ENCODE data around the gene TMEM100. TPM values are rescaled to one million over a fixed set of nuclear protein-coding genes. Genes with fewer than 3 reads are reported as not detected.
A peak's percentile ranks its signal among the peaks of the same experiment; 100 is the strongest.

TMEM100 gene
- total RNA-seq, 4 donors from 2014 or later = 0.39 to 87.9 (median 6.1) TPM

- TF ChIP-seq CTCF (IDR thresholded peaks at IDR 0.05 in 4 of 5, conservative IDR thresholded peaks at IDR 0.05 in 1 of 5) = no peak
- peak in 1 of 2 donors; percentile 14 for TF ChIP-seq POLR2A (IDR thresholded peaks at IDR 0.05)
- Histone ChIP-seq H3K27ac (peak overlapping the region in 3 of 4 donors; percentile 24 to 64 (median 37)), H3K9me3 (no peaks in the 10 kb centered on the region), H3K36me3 (no peaks in the 10 kb centered on the region), H3K4me1 (peaks cover 48 to 55% of the 10 kb centered on the region in 2 donors), H3K27me3 (no peaks in the 10 kb centered on the region), H3K4me3 (no peak overlapping the region)
- no peak for ATAC-seq
- in situ Hi-C loops (cut with MboI; ENCODE audit: low sequenced_read_pairs in 4 of 4) (no loop called here), intact Hi-C loops (cut with DNase I; ENCODE audit: low total_unique reads) (no loop called here)
- DNase-seq = no peak
Observed at GRCh38 chr17:55706808-55707773, 15.6 kb downstream of the TMEM100 start.

GRCh38 chr17:55705847-55706246, 16.8 kb downstream of the TMEM100 start:
- peaks cover 42 to 46% of the 10 kb centered on the region in 2 donors for H3K4me1 ChIP-seq
- peak overlapping the region in 1 of 4 donors; percentile 24 for H3K27ac ChIP-seq
- TF ChIP-seq POLR2A (IDR thresholded peaks at IDR 0.05) = no peak
- no peak for TF ChIP-seq CTCF (IDR thresholded peaks at IDR 0.05 in 4 of 5, conservative IDR thresholded peaks at IDR 0.05 in 1 of 5)
- intact Hi-C loops (cut with DNase I; ENCODE audit: low total_unique reads) = no loop called here
- H3K9me3 ChIP-seq = peaks cover 0 to 3% (median 0%) of the 10 kb centered on the region in 3 donors
- in situ Hi-C loops (cut with MboI; ENCODE audit: low sequenced_read_pairs in 4 of 4) = no loop called here
- no peaks in the 10 kb centered on the region for H3K36me3 ChIP-seq
- peaks cover 0 to 3% (median 0%) of the 10 kb centered on the region in 3 donors for H3K27me3 ChIP-seq
- DNase-seq = no peak
- no peak for ATAC-seq
- H3K4me3 ChIP-seq = no peak overlapping the region

DNA sequence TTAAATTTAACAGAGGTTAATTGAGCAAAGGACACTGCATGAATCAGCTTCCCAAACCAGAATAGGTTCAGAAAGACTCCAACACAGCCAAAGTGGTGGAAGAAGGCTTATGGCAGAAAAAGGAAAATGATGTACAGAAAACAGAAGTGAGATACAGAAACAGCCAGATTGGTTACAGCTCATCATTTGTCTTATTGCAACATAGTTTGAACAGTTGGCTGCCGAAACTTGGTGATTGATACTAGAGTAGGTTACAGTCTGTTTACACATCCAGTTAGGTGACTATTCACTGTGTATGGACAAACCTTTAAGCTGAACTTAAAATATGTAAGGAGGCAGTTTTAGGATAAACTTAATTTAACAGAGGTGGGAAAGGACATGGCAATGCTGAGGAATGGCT, 18.3 kb downstream of the TMEM100 start:
- TF ChIP-seq POLR2A (IDR thresholded peaks at IDR 0.05) (no peak), CTCF (IDR thresholded peaks at IDR 0.05 in 4 of 5, conservative IDR thresholded peaks at IDR 0.05 in 1 of 5) (no peak)
- Histone ChIP-seq H3K27me3 (peaks cover 0 to 3% (median 0%) of the 10 kb centered on the region in 3 donors), H3K9me3 (peaks cover 0 to 3% (median 0%) of the 10 kb centered on the region in 3 donors), H3K27ac (no peak overlapping the region), H3K4me3 (no peak overlapping the region), H3K36me3 (no peaks in the 10 kb centered on the region), H3K4me1 (peaks cover 33 to 35% of the 10 kb centered on the region in 2 donors)
- in situ Hi-C loops (cut with MboI; ENCODE audit: low sequenced_read_pairs in 4 of 4) (no loop called here), intact Hi-C loops (cut with DNase I; ENCODE audit: low total_unique reads) (no loop called here)
- no peak for ATAC-seq
- no peak for DNase-seq

- no peak for TF ChIP-seq CTCF (IDR thresholded peaks at IDR 0.05 in 4 of 5, conservative IDR thresholded peaks at IDR 0.05 in 1 of 5)
- TF ChIP-seq POLR2A (IDR thresholded peaks at IDR 0.05) = no peak
- H3K4me1 ChIP-seq = peaks cover 16 to 17% of the 10 kb centered on the region in 2 donors
- intact Hi-C loops (cut with DNase I; ENCODE audit: low total_unique reads) = no loop called here
- ATAC-seq (no peak), DNase-seq (no peak)
- H3K4me3 ChIP-seq = no peak overlapping the region
- H3K27me3 ChIP-seq = peaks cover 0 to 3% (median 0%) of the 10 kb centered on the region in 3 donors
- in situ Hi-C loops (cut with MboI; ENCODE audit: low sequenced_read_pairs in 4 of 4) = no loop called here
- peaks cover 0 to 3% (median 0%) of the 10 kb centered on the region in 3 donors for H3K9me3 ChIP-seq
- no peak overlapping the region for H3K27ac ChIP-seq
- no peaks in the 10 kb centered on the region for H3K36me3 ChIP-seq
Observed at GRCh38 chr17:55702150-55702549, 20.5 kb downstream of the TMEM100 start.
